Hepatocyte (in vitro differentiated cells): ENCODE measurements around the gene LCAT.

Experiments used
- CTCF ChIP-seq: fragments of 200-600 bp; sonication (generic); IDR thresholded peaks from 2 replicates; pipeline ENCODE4 v1.5.1; 2016; ENCODE audit warnings: antibody characterized with exemption, mild to moderate bottlenecking; ENCODE audit not compliant: poor library complexity
- EZH2 ChIP-seq: fragments of 200-600 bp; sonication (generic); IDR thresholded peaks from 2 replicates; pipeline ENCODE4 v1.6.1; 2016; ENCODE audit warnings: antibody characterized with exemption, mild to moderate bottlenecking, borderline replicate concordance

GRCh38 chr16:67936124-67936879 is 7.6 kb downstream of the LCAT start, which contains the start of gene PSMB10:
- TF ChIP-seq CTCF (no peak), EZH2 (no peak)
